ACC112 (cell line): ENCODE measurements around the gene CLDN18.
A peak's percentile ranks its signal among the peaks of the same experiment; 100 is the strongest.

ENCODE experiments used
- H2AFZ ChIP-seq: fragments of 200-600 bp; sonication (generic); one replicate; pipeline ENCODE4 v1.6.0; 2017; ENCODE audit warnings: antibody characterized with exemption, low read length; ENCODE audit not compliant: unreplicated experiment
- H3K27ac ChIP-seq: fragments of 200-600 bp; sonication (generic); 2 replicates; pipeline ENCODE4 v1.5.1; 2014; ENCODE audit warnings: low read depth, mild to moderate bottlenecking, antibody characterized with exemption, low read length, moderate library complexity
- H3K27me3 ChIP-seq: fragments of 200-600 bp; sonication (generic); 2 replicates; pipeline ENCODE4 v1.6.1; 2014; ENCODE audit warnings: mild to moderate bottlenecking, antibody characterized with exemption, low read length, moderate library complexity, mixed read lengths; ENCODE audit not compliant: insufficient read depth
- H3K36me3 ChIP-seq: fragments of 200-600 bp; sonication (generic); 2 replicates; pipeline ENCODE4 v1.6.1; 2016; ENCODE audit warnings: mild to moderate bottlenecking, antibody characterized with exemption, low read length, moderate library complexity, mixed read lengths; ENCODE audit not compliant: insufficient read depth
- H3K4me1 ChIP-seq: fragments of 200-600 bp; sonication (generic); one replicate; pipeline ENCODE4 v1.6.1; 2016; ENCODE audit warnings: low read length, mixed read lengths; ENCODE audit not compliant: insufficient read depth, unreplicated experiment, control insufficient read depth
- H3K4me3 ChIP-seq: fragments of 200-600 bp; sonication (generic); 2 replicates; pipeline ENCODE4 v1.5.1; 2014; ENCODE audit warnings: mild to moderate bottlenecking, low read depth, low read length
- H3K79me2 ChIP-seq: fragments of 200-600 bp; sonication (generic); one replicate; pipeline ENCODE4 v1.6.0; 2016; ENCODE audit warnings: low read length; ENCODE audit not compliant: control insufficient read depth, unreplicated experiment, insufficient read depth

CLDN18 gene

GRCh38 chr3:138062037-138062436 lies 52.1 kb downstream of the CLDN18 start:
- Histone ChIP-seq H3K4me1 (peaks cover 21% of the 10 kb centered on the region), H3K27me3 (no peaks in the 10 kb centered on the region), H3K4me3 (no peak overlapping the region), H2AFZ (no peak overlapping the region), H3K27ac (no peak overlapping the region), H3K79me2 (no peaks in the 10 kb centered on the region), H3K36me3 (peaks cover 19% of the 10 kb centered on the region)

- Histone ChIP-seq H3K4me1 (peaks cover 21% of the 10 kb centered on the region), H2AFZ (no peak overlapping the region), H3K27me3 (no peaks in the 10 kb centered on the region), H3K4me3 (no peak overlapping the region), H3K27ac (no peak overlapping the region), H3K79me2 (no peaks in the 10 kb centered on the region), H3K36me3 (peaks cover 19% of the 10 kb centered on the region)
Observed at GRCh38 chr3:138062626-138063025, 52.7 kb downstream of the CLDN18 start.

GRCh38 chr3:138063416-138063815 lies 53.5 kb downstream of the CLDN18 start:
- Histone ChIP-seq H3K4me3 (no peak overlapping the region), H3K36me3 (peaks cover 19% of the 10 kb centered on the region), H2AFZ (no peak overlapping the region)

GRCh38 chr3:138065949-138066348 lies 56.0 kb downstream of the CLDN18 start:
- H3K4me1 ChIP-seq, result peaks cover 16% of the 10 kb centered on the region
- H3K4me3 ChIP-seq, result no peak overlapping the region
- H3K27ac ChIP-seq, result no peak overlapping the region
- H3K79me2 ChIP-seq, result no peaks in the 10 kb centered on the region
- no peak overlapping the region for H2AFZ ChIP-seq
- H3K27me3 ChIP-seq, result no peaks in the 10 kb centered on the region
- H3K36me3 ChIP-seq, result peaks cover 14% of the 10 kb centered on the region; the same call in 1 of the 2 replicates

More at GRCh38 chr3:138063416-138063815, 53.5 kb downstream of the CLDN18 start:
- no peaks in the 10 kb centered on the region for H3K79me2 ChIP-seq
- H3K27ac ChIP-seq, result no peak overlapping the region
- no peaks in the 10 kb centered on the region for H3K27me3 ChIP-seq
- H3K4me1 ChIP-seq, result peaks cover 21% of the 10 kb centered on the region

GRCh38 chr3:138066383-138066782 lies 56.4 kb downstream of the CLDN18 start:
- Histone ChIP-seq H2AFZ (no peak overlapping the region), H3K27me3 (no peaks in the 10 kb centered on the region), H3K4me3 (no peak overlapping the region), H3K79me2 (no peaks in the 10 kb centered on the region), H3K36me3 (peaks cover 12% of the 10 kb centered on the region; the same call in 1 of the 2 replicates), H3K4me1 (peaks cover 14% of the 10 kb centered on the region), H3K27ac (no peak overlapping the region)

GRCh38 chr3:138066972-138067371 lies 57.0 kb downstream of the CLDN18 start:
- Histone ChIP-seq H3K36me3 (peaks cover 8% of the 10 kb centered on the region; the same call in 1 of the 2 replicates), H2AFZ (no peak overlapping the region), H3K27me3 (no peaks in the 10 kb centered on the region), H3K4me1 (peaks cover 14% of the 10 kb centered on the region), H3K79me2 (no peaks in the 10 kb centered on the region), H3K27ac (no peak overlapping the region), H3K4me3 (no peak overlapping the region)

- H3K36me3 ChIP-seq, result peaks cover 8% of the 10 kb centered on the region; the same call in 1 of the 2 replicates
- H3K79me2 ChIP-seq, result no peaks in the 10 kb centered on the region
- no peaks in the 10 kb centered on the region for H3K27me3 ChIP-seq
- H2AFZ ChIP-seq, result no peak overlapping the region
- peaks cover 10% of the 10 kb centered on the region for H3K4me1 ChIP-seq
- H3K4me3 ChIP-seq, result no peak overlapping the region
- H3K27ac ChIP-seq, result no peak overlapping the region
Observed at GRCh38 chr3:138068046-138068445, 58.1 kb downstream of the CLDN18 start.

- Histone ChIP-seq H2AFZ (no peak overlapping the region), H3K4me1 (peaks cover 10% of the 10 kb centered on the region), H3K27ac (no peak overlapping the region)
Observed at GRCh38 chr3:138068579-138069174, 58.7 kb downstream of the CLDN18 start.

GRCh38 chr3:138070006-138070405 lies 60.0 kb downstream of the CLDN18 start:
- Histone ChIP-seq H3K27me3 (no peaks in the 10 kb centered on the region), H3K79me2 (no peaks in the 10 kb centered on the region), H3K4me3 (no peak overlapping the region), H3K36me3 (peaks cover 12% of the 10 kb centered on the region; the same call in 1 of the 2 replicates), H3K4me1 (peaks cover 10% of the 10 kb centered on the region), H2AFZ (no peak overlapping the region), H3K27ac (no peak overlapping the region)

More at GRCh38 chr3:138068579-138069174, 58.7 kb downstream of the CLDN18 start:
- H3K4me3 ChIP-seq, result no peak overlapping the region
- H3K27me3 ChIP-seq, result no peaks in the 10 kb centered on the region
- peaks cover 8% of the 10 kb centered on the region; the same call in 1 of the 2 replicates for H3K36me3 ChIP-seq
- no peaks in the 10 kb centered on the region for H3K79me2 ChIP-seq

GRCh38 chr3:138072796-138073195 lies 62.8 kb downstream of the CLDN18 start:
- H3K27ac ChIP-seq, result no peak overlapping the region
- peaks cover 14% of the 10 kb centered on the region for H3K4me1 ChIP-seq
- no peaks in the 10 kb centered on the region for H3K79me2 ChIP-seq
- H3K4me3 ChIP-seq, result no peak overlapping the region
- no peaks in the 10 kb centered on the region for H3K27me3 ChIP-seq
- no peak overlapping the region for H2AFZ ChIP-seq
- H3K36me3 ChIP-seq, result peaks cover 17% of the 10 kb centered on the region

GRCh38 chr3:138078096-138078495 lies 68.1 kb downstream of the CLDN18 start:
- H3K4me1 ChIP-seq, result peaks cover 58% of the 10 kb centered on the region
- H2AFZ ChIP-seq, result no peak overlapping the region
- H3K4me3 ChIP-seq, result 0 out of 2 replicates have a peak overlapping the region, but pooled peaks have one; percentile 7
- H3K79me2 ChIP-seq, result no peaks in the 10 kb centered on the region
- no peaks in the 10 kb centered on the region for H3K27me3 ChIP-seq
- peak overlapping the region; percentile 92 for H3K27ac ChIP-seq
- H3K36me3 ChIP-seq, result peaks cover 17% of the 10 kb centered on the region
